ENCODE measurements around the gene C9orf78. TPM values are rescaled to one million over a fixed set of nuclear protein-coding genes. Genes with fewer than 3 reads are reported as not detected.

Gene C9orf78
- polyA plus RNA-seq, 1 experiment: 66.8 TPM

DNA sequence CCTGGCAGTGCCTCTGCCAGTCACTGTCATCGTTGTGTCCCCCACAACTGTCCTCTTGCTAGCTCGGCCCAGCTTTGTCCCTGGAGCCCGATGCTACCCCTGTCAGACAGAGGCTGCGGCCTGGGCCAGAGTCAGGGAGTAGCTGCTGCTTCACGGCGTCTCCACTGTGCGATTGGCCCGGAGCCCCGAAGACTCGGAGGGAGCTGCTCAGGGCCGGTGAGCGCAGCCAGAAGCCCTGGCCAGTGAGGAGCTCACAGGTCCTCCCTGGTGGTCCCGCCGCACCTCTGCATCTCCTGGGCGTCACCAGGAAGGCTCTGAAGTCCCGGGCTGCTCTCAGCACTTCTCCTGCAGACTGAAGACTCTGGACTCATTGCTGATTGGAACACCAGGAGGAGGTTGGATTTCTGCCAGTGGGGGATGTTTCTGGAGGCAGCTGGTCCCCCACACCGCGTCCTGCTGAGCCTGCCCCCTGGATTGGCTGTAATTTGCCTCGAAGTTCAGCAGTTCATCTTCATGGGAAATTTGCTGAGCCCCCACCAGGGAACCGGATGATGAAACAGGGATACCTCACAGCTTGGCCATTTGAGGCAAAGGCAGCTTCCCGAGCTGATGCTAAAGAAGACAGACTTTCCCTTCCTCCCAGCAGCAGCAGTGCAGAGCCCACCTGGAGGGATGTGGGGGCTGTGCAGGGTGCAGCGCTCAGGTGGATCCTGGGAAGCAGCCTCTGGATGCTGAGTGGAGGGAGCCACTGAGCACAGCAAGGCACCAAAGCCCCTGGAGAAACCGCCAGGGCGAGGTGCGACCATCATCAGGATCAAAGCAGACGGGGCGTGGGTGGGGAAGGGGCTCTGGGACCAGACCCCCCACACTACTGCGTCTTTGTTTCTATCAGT lies 45.8 kb upstream of the C9orf78 start:
- H3K27ac ChIP-seq (ENCODE audit: low read depth, low read length): no peak overlapping the region
- H3K4me3 ChIP-seq (ENCODE audit: low read depth, low read length): no peak overlapping the region
- ChIA-PET CTCF (no interaction called here), POLR2A (no interaction called here)
- no peaks in the 10 kb centered on the region; the same call in 1 of the 2 replicates for H3K9me3 ChIP-seq (ENCODE audit: control insufficient read depth, insufficient read depth, low read length)
- H3K27me3 ChIP-seq (ENCODE audit: control insufficient read depth, insufficient read depth, low read length): no peaks in the 10 kb centered on the region
- DNase-seq (ENCODE audit: low read depth, low spot score): no peak
- TF ChIP-seq, protein P1, sequence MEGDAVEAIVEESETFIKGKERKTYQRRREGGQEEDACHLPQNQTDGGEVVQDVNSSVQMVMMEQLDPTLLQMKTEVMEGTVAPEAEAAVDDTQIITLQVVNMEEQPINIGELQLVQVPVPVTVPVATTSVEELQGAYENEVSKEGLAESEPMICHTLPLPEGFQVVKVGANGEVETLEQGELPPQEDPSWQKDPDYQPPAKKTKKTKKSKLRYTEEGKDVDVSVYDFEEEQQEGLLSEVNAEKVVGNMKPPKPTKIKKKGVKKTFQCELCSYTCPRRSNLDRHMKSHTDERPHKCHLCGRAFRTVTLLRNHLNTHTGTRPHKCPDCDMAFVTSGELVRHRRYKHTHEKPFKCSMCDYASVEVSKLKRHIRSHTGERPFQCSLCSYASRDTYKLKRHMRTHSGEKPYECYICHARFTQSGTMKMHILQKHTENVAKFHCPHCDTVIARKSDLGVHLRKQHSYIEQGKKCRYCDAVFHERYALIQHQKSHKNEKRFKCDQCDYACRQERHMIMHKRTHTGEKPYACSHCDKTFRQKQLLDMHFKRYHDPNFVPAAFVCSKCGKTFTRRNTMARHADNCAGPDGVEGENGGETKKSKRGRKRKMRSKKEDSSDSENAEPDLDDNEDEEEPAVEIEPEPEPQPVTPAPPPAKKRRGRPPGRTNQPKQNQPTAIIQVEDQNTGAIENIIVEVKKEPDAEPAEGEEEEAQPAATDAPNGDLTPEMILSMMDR (IDR thresholded peaks at IDR 0.05; ENCODE audit: low read depth, low read length): no peak

DNA sequence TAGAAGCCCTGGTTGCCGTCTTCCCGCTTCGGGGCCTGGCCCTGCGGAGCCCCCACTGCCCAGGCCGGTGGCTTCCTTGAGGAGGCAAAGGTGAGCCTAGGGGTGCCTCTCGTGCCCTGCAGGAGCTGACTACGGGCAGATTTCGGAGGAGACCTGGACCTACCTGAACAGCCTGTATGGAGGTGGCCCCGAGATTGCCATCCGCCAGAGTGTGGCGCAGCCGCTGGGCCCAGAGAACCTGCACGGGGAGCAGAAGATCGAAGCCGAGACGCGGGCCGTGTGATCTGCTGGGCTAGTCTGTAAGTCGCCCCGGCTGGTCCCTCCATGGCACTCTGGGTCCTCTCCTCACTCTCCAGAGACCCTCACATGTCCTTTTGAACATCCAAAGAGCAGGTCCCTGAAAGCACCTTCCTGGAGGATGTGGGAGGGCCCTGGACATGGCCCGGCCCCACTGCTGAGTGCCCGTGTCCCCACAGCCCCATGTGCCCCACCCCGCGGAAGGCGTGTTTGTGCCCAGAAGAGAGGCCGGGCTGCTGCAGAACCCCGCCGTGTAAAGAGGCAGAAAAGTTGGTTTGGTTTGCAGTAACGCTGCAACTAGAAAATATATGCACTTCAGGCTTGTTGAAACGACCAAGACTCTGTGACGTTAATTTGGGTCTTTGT lies 45.0 kb upstream of the C9orf78 start:
- no peak for DNase-seq (ENCODE audit: low read depth, low spot score)
- no peak overlapping the region for H3K4me3 ChIP-seq (ENCODE audit: low read depth, low read length)
- TF ChIP-seq, protein P1 (IDR thresholded peaks at IDR 0.05; ENCODE audit: low read depth, low read length): no peak
- ChIA-PET POLR2A (no interaction called here), CTCF (no interaction called here)
- H3K27me3 ChIP-seq (ENCODE audit: control insufficient read depth, insufficient read depth, low read length): no peaks in the 10 kb centered on the region
- no peak overlapping the region for H3K27ac ChIP-seq (ENCODE audit: low read depth, low read length)
- H3K9me3 ChIP-seq (ENCODE audit: control insufficient read depth, insufficient read depth, low read length): no peaks in the 10 kb centered on the region; the same call in 1 of the 2 replicates

DNA sequence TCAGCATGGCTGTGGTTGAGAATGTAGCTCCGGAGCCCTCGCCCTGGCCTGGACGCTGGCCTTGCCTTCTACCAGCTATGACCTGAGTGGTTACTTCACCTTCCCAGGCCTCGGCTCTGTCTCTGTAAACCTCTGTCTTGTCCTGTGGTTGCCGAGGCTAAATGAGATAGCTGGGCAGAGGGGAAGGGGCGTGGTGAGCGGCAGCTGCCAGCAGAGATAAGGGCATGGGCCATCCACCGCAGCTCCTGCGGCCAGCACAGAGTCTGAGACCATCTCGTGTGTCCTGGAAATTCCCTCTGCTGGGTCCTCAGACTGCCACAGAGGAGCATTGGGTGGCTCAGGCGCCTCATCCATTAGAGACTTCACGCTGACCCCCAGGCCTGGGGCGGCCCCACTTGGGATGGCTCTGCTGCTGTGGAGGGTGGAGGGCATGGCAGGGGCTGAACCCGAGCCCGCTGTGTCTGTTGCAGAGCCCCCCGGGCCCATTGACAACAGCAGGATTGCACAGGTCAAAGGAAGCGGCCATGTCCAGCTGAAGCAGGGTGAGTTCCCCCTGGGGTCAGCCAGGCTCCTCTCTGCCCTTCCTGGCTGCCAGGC lies 44.1 kb upstream of the C9orf78 start:
- CTCF ChIA-PET: no interaction called here
- H3K27me3 ChIP-seq (ENCODE audit: control insufficient read depth, insufficient read depth, low read length): no peaks in the 10 kb centered on the region
- H3K27ac ChIP-seq (ENCODE audit: low read depth, low read length): no peak overlapping the region
- POLR2A ChIA-PET: no interaction called here
- TF ChIP-seq, protein P1 (IDR thresholded peaks at IDR 0.05; ENCODE audit: low read depth, low read length): no peak
- no peak overlapping the region for H3K4me3 ChIP-seq (ENCODE audit: low read depth, low read length)
- H3K9me3 ChIP-seq (ENCODE audit: control insufficient read depth, insufficient read depth, low read length): no peaks in the 10 kb centered on the region; the same call in 1 of the 2 replicates
- no peak for DNase-seq (ENCODE audit: low read depth, low spot score)

DNA sequence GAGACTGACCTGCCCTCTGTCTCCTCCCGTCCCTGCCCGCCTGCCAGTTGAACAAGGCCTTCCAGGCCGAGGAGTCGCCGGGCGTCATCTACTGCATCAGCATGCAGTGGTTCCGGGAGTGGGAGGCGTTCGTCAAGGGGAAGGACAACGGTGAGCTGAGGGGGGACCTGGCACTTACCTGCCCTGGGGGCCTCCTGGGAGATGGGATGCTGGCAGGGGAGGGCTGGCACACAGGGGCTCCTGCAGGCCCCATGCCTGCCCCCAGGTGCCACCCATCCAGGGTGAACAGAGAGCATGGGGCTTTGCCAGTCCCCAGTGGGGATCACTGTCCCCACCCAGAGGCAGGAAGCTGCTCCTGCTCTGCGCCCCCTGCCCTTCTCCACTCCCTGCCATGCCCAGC lies 43.2 kb upstream of the C9orf78 start:
- DNase-seq (ENCODE audit: low read depth, low spot score): no peak
- no peak overlapping the region for H3K27ac ChIP-seq (ENCODE audit: low read depth, low read length)
- ChIA-PET POLR2A (no interaction called here), CTCF (no interaction called here)
- no peaks in the 10 kb centered on the region for H3K27me3 ChIP-seq (ENCODE audit: control insufficient read depth, insufficient read depth, low read length)
- H3K4me3 ChIP-seq (ENCODE audit: low read depth, low read length): no peak overlapping the region
- TF ChIP-seq, protein P1 (IDR thresholded peaks at IDR 0.05; ENCODE audit: low read depth, low read length): no peak
- no peaks in the 10 kb centered on the region; the same call in 1 of the 2 replicates for H3K9me3 ChIP-seq (ENCODE audit: control insufficient read depth, insufficient read depth, low read length)

DNA sequence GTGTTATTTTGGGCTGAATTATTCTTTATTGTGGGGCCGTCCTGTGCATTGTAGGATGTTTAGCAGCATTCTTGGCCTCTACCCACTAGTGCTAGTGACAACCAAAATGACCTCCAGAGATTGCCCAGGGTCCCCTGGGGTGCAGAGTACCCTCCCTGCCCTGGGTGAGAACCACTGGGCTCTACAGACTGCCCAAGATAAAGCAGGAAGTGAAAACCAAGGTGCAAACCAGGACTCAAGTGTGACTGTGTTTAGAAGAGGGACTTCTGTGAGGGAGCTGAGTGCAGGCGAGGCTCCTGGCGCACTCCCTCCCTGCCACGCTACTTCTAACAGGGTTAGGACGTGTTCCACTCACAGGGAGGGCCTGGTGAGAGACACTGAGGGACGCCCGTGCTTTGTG lies 41.7 kb upstream of the C9orf78 start:
- H3K4me3 ChIP-seq (ENCODE audit: low read depth, low read length): no peak overlapping the region
- TF ChIP-seq, protein P1 (IDR thresholded peaks at IDR 0.05; ENCODE audit: low read depth, low read length): no peak
- H3K9me3 ChIP-seq (ENCODE audit: control insufficient read depth, insufficient read depth, low read length): no peaks in the 10 kb centered on the region; the same call in 1 of the 2 replicates
- ChIA-PET POLR2A (no interaction called here), CTCF (no interaction called here)
- H3K27ac ChIP-seq (ENCODE audit: low read depth, low read length): no peak overlapping the region
- DNase-seq (ENCODE audit: low read depth, low spot score): no peak
- no peaks in the 10 kb centered on the region for H3K27me3 ChIP-seq (ENCODE audit: control insufficient read depth, insufficient read depth, low read length)
